ENCODE results near the gene PPP3CA. TPM values are rescaled to one million over a fixed set of nuclear protein-coding genes. Genes with fewer than 3 reads are reported as not detected.

PPP3CA gene
- total and polyA plus RNA-seq, 4 donors = 13.5 to 72.0 (median 30.7) TPM

- Histone ChIP-seq H3K4me3 (no peak overlapping the region), H3K9ac (ENCODE audit: insufficient read depth in 1 of 2, low read length in 2 of 2) (no peak overlapping the region), H3K27ac (ENCODE audit: low read depth in 1 of 2, low read length in 1 of 2) (no peak overlapping the region), H3K4me1 (ENCODE audit: control insufficient read depth in 5 of 5, insufficient read depth in 5 of 5, low read length in 5 of 5) (no peaks in the 10 kb centered on the region), H3K36me3 (ENCODE audit: control insufficient read depth in 4 of 4, insufficient read depth in 4 of 4, low read length in 4 of 4) (no peaks in the 10 kb centered on the region), H3K27me3 (ENCODE audit: control insufficient read depth in 3 of 3, insufficient read depth in 3 of 3, low read length in 2 of 3) (no peaks in the 10 kb centered on the region), H3K9me3 (ENCODE audit: control insufficient read depth in 4 of 4, insufficient read depth in 3 of 4, low read length in 3 of 4) (no peaks in the 10 kb centered on the region)
- TF ChIP-seq CTCF (IDR thresholded peaks at IDR 0.05; ENCODE audit: control extremely low read depth, extremely low read depth) = no peak
- WGBS, 2 donors = 97 to 98% methylated on average over 3 of the region's 3 CpGs
- ATAC-seq (ENCODE audit: insufficient read depth, low FRiP score) (no peak), DNase-seq (no peak)
These were observed 228.2 kb downstream of the PPP3CA start for GRCh38 chr4:101119141-101119540.

- DNase-seq (no peak), ATAC-seq (ENCODE audit: insufficient read depth, low FRiP score) (no peak)
- Histone ChIP-seq H3K27ac (ENCODE audit: low read depth in 1 of 2, low read length in 1 of 2) (no peak overlapping the region), H3K9ac (ENCODE audit: insufficient read depth in 1 of 2, low read length in 2 of 2) (no peak overlapping the region), H3K9me3 (ENCODE audit: control insufficient read depth in 4 of 4, insufficient read depth in 3 of 4, low read length in 3 of 4) (no peaks in the 10 kb centered on the region), H3K27me3 (ENCODE audit: control insufficient read depth in 3 of 3, insufficient read depth in 3 of 3, low read length in 2 of 3) (no peaks in the 10 kb centered on the region), H3K4me1 (ENCODE audit: control insufficient read depth in 5 of 5, insufficient read depth in 5 of 5, low read length in 5 of 5) (no peaks in the 10 kb centered on the region), H3K36me3 (ENCODE audit: control insufficient read depth in 4 of 4, insufficient read depth in 4 of 4, low read length in 4 of 4) (no peaks in the 10 kb centered on the region), H3K4me3 (no peak overlapping the region)
- WGBS, 2 donors = 73 to 90% methylated on average over 1 of the region's 1 CpG
- TF ChIP-seq CTCF (IDR thresholded peaks at IDR 0.05; ENCODE audit: control extremely low read depth, extremely low read depth) = no peak
These were observed 228.7 kb downstream of the PPP3CA start for GRCh38 chr4:101118617-101119016.

- Histone ChIP-seq H3K36me3 (ENCODE audit: control insufficient read depth in 4 of 4, insufficient read depth in 4 of 4, low read length in 4 of 4) (no peaks in the 10 kb centered on the region), H3K27ac (ENCODE audit: low read depth in 1 of 2, low read length in 1 of 2) (no peak overlapping the region), H3K4me1 (ENCODE audit: control insufficient read depth in 5 of 5, insufficient read depth in 5 of 5, low read length in 5 of 5) (no peaks in the 10 kb centered on the region), H3K9ac (ENCODE audit: insufficient read depth in 1 of 2, low read length in 2 of 2) (no peak overlapping the region), H3K27me3 (ENCODE audit: control insufficient read depth in 3 of 3, insufficient read depth in 3 of 3, low read length in 2 of 3) (no peaks in the 10 kb centered on the region), H3K9me3 (ENCODE audit: control insufficient read depth in 4 of 4, insufficient read depth in 3 of 4, low read length in 3 of 4) (no peaks in the 10 kb centered on the region), H3K4me3 (no peak overlapping the region)
- no peak for TF ChIP-seq CTCF (IDR thresholded peaks at IDR 0.05; ENCODE audit: control extremely low read depth, extremely low read depth)
- ATAC-seq (ENCODE audit: insufficient read depth, low FRiP score) (peak; percentile 41), DNase-seq (peak in 2 of 3 donors; percentile 33 to 71)
- 73 to 84% methylated on average over 4 of the region's 4 CpGs for WGBS, 2 donors
These were observed 231.4 kb downstream of the PPP3CA start for GRCh38 chr4:101115887-101116286.

GRCh38 chr4:101114936-101115372 lies 232.4 kb downstream of the PPP3CA start:
- ATAC-seq (ENCODE audit: insufficient read depth, low FRiP score) = no peak
- WGBS, 2 donors = 60 to 81% methylated on average over 2 of the region's 2 CpGs

More at GRCh38 chr4:101114936-101115372, 232.4 kb downstream of the PPP3CA start:
- Histone ChIP-seq H3K4me3 (no peak overlapping the region), H3K27me3 (ENCODE audit: control insufficient read depth in 3 of 3, insufficient read depth in 3 of 3, low read length in 2 of 3) (no peaks in the 10 kb centered on the region), H3K36me3 (ENCODE audit: control insufficient read depth in 4 of 4, insufficient read depth in 4 of 4, low read length in 4 of 4) (no peaks in the 10 kb centered on the region), H3K4me1 (ENCODE audit: control insufficient read depth in 5 of 5, insufficient read depth in 5 of 5, low read length in 5 of 5) (no peaks in the 10 kb centered on the region), H3K9ac (ENCODE audit: insufficient read depth in 1 of 2, low read length in 2 of 2) (no peak overlapping the region), H3K27ac (ENCODE audit: low read depth in 1 of 2, low read length in 1 of 2) (no peak overlapping the region), H3K9me3 (ENCODE audit: control insufficient read depth in 4 of 4, insufficient read depth in 3 of 4, low read length in 3 of 4) (no peaks in the 10 kb centered on the region)
- TF ChIP-seq CTCF (IDR thresholded peaks at IDR 0.05; ENCODE audit: control extremely low read depth, extremely low read depth) = no peak
- DNase-seq = peak in 1 of 3 donors; percentile 17
